Measurements from ENCODE around the gene COL6A3. TPM values are rescaled to one million over a fixed set of nuclear protein-coding genes. Genes with fewer than 3 reads are reported as not detected.

The COL6A3 gene
- polyA plus RNA-seq, 1 of the 3 experiments (the other 2 are of a cell fraction) = 18.5 TPM

GRCh38 chr2:237348281-237348865 is 65.6 kb downstream of the COL6A3 start:
- Histone ChIP-seq H3K79me2 (ENCODE audit: insufficient read depth) (no peaks in the 10 kb centered on the region), H4K20me1 (ENCODE audit: insufficient read depth) (no peaks in the 10 kb centered on the region), H3K27ac (ENCODE audit: low read depth in 2 of 2, low read length in 1 of 2) (no peak overlapping the region), H3F3A (replicated peaks; ENCODE audit: insufficient read depth) (no peaks in the 10 kb centered on the region), H3K9ac (no peak overlapping the region), H3K36me3 (replicated peaks in 1 of 2; ENCODE audit: control insufficient read depth in 1 of 2, insufficient read depth in 2 of 2, low read length in 1 of 2) (peaks cover 0 to 22% of the 10 kb centered on the region in 2 experiments), H3K9me3 (no peaks in the 10 kb centered on the region), H3K4me3 (ENCODE audit: low read depth in 2 of 2, low read length in 1 of 2) (no peak overlapping the region), H3K4me2 (no peak overlapping the region), H2AFZ (ENCODE audit: low read depth) (no peak overlapping the region), H3K9me2 (no peaks in the 10 kb centered on the region), H3K4me1 (ENCODE audit: control insufficient read depth in 1 of 2, insufficient read depth in 2 of 2, low read depth in 1 of 2, low read length in 1 of 2) (peaks cover 0 to 24% of the 10 kb centered on the region in 2 experiments; a peak in 2 of 4 replicates), H3K27me3 (ENCODE audit: insufficient read depth) (no peaks in the 10 kb centered on the region)
- no peak for TF ChIP-seq YY1 (IDR thresholded peaks at IDR 0.05; ENCODE audit: low read depth)
- TF ChIP-seq, protein P1, sequence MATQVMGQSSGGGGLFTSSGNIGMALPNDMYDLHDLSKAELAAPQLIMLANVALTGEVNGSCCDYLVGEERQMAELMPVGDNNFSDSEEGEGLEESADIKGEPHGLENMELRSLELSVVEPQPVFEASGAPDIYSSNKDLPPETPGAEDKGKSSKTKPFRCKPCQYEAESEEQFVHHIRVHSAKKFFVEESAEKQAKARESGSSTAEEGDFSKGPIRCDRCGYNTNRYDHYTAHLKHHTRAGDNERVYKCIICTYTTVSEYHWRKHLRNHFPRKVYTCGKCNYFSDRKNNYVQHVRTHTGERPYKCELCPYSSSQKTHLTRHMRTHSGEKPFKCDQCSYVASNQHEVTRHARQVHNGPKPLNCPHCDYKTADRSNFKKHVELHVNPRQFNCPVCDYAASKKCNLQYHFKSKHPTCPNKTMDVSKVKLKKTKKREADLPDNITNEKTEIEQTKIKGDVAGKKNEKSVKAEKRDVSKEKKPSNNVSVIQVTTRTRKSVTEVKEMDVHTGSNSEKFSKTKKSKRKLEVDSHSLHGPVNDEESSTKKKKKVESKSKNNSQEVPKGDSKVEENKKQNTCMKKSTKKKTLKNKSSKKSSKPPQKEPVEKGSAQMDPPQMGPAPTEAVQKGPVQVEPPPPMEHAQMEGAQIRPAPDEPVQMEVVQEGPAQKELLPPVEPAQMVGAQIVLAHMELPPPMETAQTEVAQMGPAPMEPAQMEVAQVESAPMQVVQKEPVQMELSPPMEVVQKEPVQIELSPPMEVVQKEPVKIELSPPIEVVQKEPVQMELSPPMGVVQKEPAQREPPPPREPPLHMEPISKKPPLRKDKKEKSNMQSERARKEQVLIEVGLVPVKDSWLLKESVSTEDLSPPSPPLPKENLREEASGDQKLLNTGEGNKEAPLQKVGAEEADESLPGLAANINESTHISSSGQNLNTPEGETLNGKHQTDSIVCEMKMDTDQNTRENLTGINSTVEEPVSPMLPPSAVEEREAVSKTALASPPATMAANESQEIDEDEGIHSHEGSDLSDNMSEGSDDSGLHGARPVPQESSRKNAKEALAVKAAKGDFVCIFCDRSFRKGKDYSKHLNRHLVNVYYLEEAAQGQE (IDR thresholded peaks at IDR 0.05; ENCODE audit: low read depth, low read length) = no peak
- CTCF ChIA-PET = no interaction called here
- DNase-seq = no peak
- POLR2A ChIA-PET = interaction anchor here (0.5 kb wide), 1 partner anchor 12 kb away, joined by 3 read pairs; no protein-coding TSS in a partner anchor
- 89% methylated on average over 11 of the region's 11 CpGs for WGBS (ENCODE audit: low lambda C conversion rate)

DNA sequence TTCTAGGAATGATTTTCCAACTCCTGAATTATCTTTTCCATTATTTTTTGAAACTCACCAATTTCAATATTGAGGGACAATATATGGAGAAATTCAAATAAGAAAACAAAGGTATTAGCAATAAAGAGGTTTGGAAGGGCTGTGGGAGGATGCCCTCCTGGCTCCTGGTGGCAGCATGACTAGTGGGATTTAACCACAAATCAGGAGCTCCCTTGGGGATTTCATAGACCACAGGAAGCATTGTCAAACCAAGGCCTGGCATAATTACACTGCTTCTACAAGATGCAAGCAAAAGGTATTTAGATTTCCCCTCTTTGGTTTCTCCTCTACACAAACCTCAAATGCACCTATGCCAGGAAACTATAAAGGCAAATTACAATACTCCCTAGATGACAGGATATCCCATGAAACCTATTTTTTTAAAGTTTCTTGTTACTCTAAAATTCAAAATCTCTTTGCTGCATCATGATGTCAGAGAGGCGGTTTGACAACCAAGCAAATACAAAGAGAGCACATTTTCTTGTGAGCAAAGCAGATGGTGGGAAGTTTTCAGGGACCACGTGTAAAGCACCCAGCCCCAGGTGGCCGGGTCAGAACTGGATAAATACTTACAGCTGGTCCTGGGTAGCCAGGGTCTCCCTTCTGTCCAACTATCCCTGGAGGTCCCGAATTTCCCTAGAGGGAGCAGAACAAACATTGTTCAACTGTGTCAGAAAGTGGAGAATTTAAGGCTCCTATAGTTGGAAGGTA is 67.9 kb downstream of the COL6A3 start:
- Histone ChIP-seq H3K9ac (no peak overlapping the region), H3K9me2 (no peaks in the 10 kb centered on the region), H3F3A (replicated peaks; ENCODE audit: insufficient read depth) (no peaks in the 10 kb centered on the region), H3K4me3 (ENCODE audit: low read depth in 2 of 2, low read length in 1 of 2) (no peak overlapping the region), H3K27ac (ENCODE audit: low read depth in 2 of 2, low read length in 1 of 2) (no peak overlapping the region), H3K9me3 (no peaks in the 10 kb centered on the region), H3K4me2 (no peak overlapping the region), H2AFZ (ENCODE audit: low read depth) (no peak overlapping the region), H3K79me2 (ENCODE audit: insufficient read depth) (no peaks in the 10 kb centered on the region), H3K36me3 (replicated peaks in 1 of 2; ENCODE audit: control insufficient read depth in 1 of 2, insufficient read depth in 2 of 2, low read length in 1 of 2) (peaks cover 0 to 22% of the 10 kb centered on the region in 2 experiments), H3K27me3 (ENCODE audit: insufficient read depth) (no peaks in the 10 kb centered on the region), H4K20me1 (ENCODE audit: insufficient read depth) (no peaks in the 10 kb centered on the region), H3K4me1 (ENCODE audit: control insufficient read depth in 1 of 2, insufficient read depth in 2 of 2, low read depth in 1 of 2, low read length in 1 of 2) (peaks cover 0 to 14% of the 10 kb centered on the region in 2 experiments; a peak in 2 of 4 replicates)
- POLR2A ChIA-PET = no interaction called here
- 83% methylated on average over 4 of the region's 4 CpGs for WGBS (ENCODE audit: low lambda C conversion rate)
- DNase-seq = no peak
- CTCF ChIA-PET = interaction anchor here (1.6 kb wide), 1 partner anchor 64 kb away, joined by 5 read pairs; no protein-coding TSS in a partner anchor
- TF ChIP-seq MEF2A (IDR thresholded peaks at IDR 0.05; ENCODE audit: borderline replicate concordance, low read depth) (no peak), FOXJ3 (CRISPR knock-in tag; IDR thresholded peaks at IDR 0.05) (no peak), TCF12 (IDR thresholded peaks at IDR 0.05) (no peak), NRF1 (IDR thresholded peaks at IDR 0.05; ENCODE audit: low read depth, low read length) (no peak), RAD21 (IDR thresholded peaks at IDR 0.05; ENCODE audit: low read length) (no peak), SMC3 (IDR thresholded peaks at IDR 0.05; ENCODE audit: low read depth, low read length) (no peak)
- TF ChIP-seq, protein P2, sequence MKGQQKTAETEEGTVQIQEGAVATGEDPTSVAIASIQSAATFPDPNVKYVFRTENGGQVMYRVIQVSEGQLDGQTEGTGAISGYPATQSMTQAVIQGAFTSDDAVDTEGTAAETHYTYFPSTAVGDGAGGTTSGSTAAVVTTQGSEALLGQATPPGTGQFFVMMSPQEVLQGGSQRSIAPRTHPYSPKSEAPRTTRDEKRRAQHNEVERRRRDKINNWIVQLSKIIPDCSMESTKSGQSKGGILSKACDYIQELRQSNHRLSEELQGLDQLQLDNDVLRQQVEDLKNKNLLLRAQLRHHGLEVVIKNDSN (IDR thresholded peaks at IDR 0.05; ENCODE audit: borderline replicate concordance, low read depth) = no peak
- TF ChIP-seq, protein P3, sequence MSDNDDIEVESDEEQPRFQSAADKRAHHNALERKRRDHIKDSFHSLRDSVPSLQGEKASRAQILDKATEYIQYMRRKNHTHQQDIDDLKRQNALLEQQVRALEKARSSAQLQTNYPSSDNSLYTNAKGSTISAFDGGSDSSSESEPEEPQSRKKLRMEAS (IDR thresholded peaks at IDR 0.05; ENCODE audit: low read depth) = no peak
- TF ChIP-seq, protein P4, sequence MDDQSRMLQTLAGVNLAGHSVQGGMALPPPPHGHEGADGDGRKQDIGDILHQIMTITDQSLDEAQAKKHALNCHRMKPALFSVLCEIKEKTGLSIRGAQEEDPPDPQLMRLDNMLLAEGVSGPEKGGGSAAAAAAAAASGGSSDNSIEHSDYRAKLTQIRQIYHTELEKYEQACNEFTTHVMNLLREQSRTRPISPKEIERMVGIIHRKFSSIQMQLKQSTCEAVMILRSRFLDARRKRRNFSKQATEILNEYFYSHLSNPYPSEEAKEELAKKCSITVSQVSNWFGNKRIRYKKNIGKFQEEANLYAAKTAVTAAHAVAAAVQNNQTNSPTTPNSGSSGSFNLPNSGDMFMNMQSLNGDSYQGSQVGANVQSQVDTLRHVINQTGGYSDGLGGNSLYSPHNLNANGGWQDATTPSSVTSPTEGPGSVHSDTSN (IDR thresholded peaks at IDR 0.05) = no peak

Data from SK-N-SH (cell line).